SKM-1 (cell line): ENCODE results near the gene RAB9B.
"Not testable (repeated sequence)": the region's sequence is repeated elsewhere in the genome, so short reads cannot be mapped to it uniquely, and the experiment has no call there.

Experiments used
- DNase-seq: peaks from one replicate; lab custom pipeline; 2025; ENCODE audit not compliant: unreplicated experiment; lab: John Stamatoyannopoulos, UW

Gene RAB9B, protein sequence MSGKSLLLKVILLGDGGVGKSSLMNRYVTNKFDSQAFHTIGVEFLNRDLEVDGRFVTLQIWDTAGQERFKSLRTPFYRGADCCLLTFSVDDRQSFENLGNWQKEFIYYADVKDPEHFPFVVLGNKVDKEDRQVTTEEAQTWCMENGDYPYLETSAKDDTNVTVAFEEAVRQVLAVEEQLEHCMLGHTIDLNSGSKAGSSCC

DNA sequence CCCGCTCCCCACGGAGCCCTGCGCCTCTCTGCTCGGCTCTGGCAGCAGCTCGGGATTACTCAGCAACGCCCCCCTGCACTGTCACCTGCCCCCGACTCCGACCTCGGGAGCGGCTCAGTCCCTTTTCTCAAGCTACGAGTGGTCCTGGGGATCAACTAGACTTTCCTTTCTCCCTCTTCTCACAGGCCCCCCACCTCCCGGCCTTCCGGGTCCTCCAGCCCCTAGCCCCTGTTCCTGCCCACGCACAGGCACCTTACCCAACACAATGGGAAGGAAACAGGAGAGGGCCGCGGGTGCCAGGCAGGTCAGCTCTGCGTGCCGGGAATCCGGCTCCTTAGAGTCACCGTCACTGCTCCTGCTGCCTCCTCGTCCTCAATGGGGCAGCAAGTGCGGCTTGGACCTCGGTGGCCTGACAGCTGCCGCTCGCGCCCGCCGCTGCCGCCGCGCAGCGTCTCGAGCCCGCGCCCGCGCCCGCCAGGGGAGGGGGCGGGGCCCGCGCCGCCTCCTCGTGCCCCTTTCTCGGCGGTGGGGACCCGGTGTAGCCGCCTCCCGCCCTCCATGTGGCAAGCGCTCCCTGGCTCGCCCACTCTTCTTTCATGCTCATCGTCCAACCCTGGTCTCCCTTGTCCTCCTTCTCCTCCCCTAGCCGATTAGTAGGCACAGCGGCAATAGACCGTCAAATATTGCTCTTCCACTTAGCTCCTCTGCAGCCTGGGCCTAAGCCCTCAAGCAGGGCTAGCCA lies at the start of gene RAB9B:
TSS of gene RAB9B (minus strand) at position 455 of the 742 bp plus-strand sequence. CDS start 6,473 bp downstream, outside the sequence.
- no peak for DNase-seq

GRCh38 chrX:103879339-103879738 lies 47.3 kb upstream of the RAB9B start:
- DNase-seq = no peak

DNA sequence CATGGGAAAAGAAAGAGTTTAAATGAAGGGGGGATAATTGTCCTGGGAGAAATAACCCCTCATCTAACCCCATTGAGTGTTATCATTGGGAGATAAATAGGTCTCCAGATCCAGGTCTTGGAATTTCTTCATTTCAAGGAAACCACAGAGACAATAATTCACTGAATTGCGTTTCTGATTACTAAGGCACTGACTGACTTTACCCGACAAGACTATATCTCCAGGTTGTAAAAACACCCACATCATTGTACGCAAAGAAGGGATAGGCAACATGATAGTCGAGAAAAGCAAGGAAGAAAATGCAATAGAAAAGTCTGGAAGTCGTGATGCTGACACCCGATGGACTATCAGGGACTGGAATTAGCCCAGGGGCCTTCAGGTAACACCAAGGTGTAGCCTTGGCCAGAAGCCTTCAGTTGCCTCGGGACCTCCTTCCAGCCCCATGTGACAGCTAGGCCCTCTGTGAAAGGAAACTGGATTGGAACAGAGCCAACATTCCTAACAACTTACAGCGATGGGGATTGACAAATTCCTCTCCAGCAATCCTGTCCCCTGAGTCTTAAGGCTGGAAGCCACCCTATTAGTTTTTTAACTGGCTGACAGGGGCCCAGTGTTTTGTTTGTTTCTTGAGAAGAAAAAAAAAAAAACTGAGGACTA lies 46.5 kb upstream of the RAB9B start:
- DNase-seq = no peak

GRCh38 chrX:103877571-103877970 lies 45.5 kb upstream of the RAB9B start:
- no peak for DNase-seq

DNA sequence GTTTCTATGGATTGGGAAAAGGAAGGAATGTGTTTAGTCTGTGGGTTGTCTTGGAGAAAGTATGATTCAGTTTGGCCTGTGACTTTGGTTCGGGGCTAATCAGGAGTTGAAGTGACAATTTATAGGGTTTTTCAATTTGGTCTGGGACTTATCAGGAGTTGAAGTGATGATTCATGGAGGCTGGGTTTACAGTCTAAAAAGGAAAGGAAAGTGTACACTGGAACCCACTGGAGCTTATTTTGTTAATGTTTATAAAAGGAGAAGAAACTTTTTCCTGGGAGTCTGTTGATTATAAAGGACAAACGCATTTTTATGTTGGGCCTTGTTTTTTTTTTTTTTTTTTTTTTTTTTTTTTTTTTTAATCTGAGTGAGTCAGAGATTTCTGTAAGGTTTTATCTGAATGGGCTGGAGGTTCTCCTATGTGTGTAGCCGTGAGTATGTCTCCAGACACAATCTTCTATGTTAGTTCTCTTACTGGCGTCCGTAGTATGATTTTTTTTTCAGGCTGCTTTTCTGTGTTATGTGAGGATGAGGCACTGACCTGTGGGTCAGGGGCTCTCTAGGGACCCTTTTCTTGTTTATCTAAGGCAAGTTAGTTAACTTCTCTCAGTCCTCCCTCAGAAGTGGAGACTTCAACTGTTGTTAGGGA lies 33.0 kb upstream of the RAB9B start:
- no peak for DNase-seq

DNA sequence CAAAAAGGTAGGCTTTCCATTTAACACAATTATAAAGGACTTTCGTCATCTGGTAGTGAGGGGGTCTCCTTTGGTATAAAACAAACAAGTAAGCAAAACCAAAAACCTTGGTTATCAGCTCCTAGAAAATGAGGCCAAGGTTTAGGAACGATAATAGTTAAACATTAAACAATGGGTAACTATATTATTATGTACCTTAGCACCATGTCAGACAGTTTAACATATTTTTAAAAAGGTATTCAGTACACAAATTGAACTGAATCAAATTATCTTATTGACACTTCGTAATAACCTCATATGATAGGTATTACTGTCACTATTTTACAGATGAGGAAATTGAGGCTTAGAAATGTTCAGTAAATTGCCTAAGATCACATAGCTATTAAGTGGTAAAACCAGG lies 32.1 kb upstream of the RAB9B start:
- no peak for DNase-seq

DNA sequence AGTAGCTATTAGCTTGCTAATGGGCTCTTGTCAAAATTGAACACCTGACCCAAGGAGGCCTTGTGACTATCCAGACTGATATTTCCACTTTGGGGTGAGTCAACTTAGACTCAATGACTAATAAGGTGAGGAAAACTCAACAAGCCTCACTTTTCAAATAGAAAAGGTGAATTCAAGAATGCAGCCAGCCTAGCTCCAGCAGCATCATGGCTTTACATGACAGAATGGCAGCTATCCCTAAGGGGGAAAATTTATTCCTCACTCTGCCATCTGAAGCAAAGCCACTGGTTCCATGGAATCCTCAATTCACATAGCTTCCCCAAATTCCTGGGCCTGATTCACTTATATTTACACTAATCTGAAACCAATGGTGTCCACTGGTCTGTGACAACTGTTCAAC lies 29.1 kb upstream of the RAB9B start:
- DNase-seq = no peak

- DNase-seq = no peak
Measured at GRCh38 chrX:103849558-103849957, 17.5 kb upstream of the RAB9B start.

DNA sequence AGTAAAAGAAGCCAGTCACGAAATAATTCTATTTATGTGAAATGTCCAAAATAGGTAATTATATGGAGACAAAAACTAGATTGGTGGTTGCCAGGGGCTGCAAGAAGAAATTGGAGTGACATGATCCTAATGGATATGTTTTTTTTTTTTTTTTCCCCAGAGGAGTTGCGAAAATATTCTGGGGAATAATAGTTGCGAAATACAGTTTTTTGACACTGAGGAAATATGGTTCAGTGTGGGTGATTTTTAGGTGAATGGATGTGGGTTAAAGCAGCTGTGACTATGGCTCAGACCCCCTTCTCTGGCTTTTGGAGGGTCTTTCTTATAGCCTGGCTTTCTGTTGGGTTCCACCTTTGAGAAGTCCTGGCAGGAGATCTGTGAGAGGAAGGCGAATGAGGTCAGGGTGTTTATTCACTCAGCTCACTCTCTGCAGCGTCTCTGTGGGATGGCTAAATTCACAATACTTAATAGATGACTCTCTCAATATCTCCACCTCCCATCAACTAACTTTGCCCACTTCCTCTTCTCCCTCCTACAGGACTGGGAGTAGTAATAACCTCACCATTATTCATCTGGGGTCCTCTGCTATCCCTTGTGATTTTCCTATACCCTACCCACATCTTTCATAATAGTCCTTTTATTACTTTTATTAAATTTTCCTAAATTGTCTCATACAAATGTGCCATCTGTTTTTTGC lies 15.3 kb upstream of the RAB9B start:
- DNase-seq = no peak

- no peak for DNase-seq
Measured at GRCh38 chrX:103846386-103846785, 14.3 kb upstream of the RAB9B start.

GRCh38 chrX:103845165-103845653 lies 13.2 kb upstream of the RAB9B start:
- DNase-seq = no peak

GRCh38 chrX:103839404-103839803 lies 7.3 kb upstream of the RAB9B start:
- DNase-seq = no peak

DNA sequence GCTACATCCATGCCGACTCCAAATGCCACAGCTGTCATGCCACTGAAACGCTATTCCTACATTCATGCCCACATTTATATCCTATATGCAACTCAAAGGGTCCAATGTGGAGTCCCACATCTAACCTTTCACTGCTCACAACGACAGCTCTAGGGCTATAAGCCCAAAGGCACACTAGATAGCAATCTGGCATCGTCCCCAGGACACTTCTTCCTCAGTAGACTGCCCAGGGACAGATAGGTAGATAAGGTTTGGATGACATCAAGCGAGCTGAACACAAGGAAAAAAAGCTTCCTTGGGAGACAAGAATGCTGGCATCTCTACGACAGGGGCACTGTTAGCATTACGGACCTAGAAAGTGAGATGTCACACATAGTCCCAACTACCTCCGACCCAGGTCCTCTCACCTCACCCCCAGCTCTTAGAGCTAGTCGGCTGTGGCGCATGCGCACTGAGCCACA lies 685 bp downstream of the RAB9B start:
- DNase-seq = peak; percentile 2

DNA sequence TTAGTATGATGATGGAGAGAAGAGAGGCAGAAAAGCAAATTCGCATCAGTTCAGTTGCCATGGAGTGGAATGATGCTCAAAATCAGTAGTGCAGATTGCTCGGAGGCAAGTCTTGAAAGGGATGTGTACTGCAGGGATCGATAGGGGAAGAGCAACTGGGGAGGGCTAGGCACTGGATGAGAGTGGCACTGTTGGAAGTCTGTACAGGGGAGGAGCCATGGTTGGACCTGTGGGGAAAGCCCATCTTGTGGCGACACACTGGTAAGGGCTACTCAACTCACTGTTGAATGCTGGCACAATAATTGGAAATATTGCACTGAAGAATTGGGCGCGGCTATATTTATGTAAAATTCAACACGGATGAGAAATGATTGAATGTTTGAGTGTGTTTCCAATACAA lies 1.2 kb downstream of the RAB9B start:
- DNase-seq = no peak

DNA sequence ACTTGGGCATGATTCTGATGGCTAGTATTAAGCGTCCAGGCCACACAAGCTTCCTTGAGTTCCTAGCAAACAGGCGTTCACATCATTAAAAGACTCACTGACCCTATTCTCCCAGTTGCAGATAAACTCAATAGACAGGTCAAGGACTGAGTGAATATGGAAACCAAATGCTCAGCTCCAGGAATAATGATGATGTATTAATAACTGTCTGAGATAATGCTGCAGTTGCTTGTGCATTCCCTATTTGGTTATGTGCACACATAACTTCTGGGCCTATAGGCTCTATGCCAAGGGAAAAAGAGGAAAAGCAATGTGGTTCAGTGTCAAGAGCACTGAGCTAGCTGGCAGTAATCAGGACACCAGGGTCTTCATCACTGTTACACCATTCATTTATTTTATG lies 3.5 kb downstream of the RAB9B start:
- no peak for DNase-seq

DNA sequence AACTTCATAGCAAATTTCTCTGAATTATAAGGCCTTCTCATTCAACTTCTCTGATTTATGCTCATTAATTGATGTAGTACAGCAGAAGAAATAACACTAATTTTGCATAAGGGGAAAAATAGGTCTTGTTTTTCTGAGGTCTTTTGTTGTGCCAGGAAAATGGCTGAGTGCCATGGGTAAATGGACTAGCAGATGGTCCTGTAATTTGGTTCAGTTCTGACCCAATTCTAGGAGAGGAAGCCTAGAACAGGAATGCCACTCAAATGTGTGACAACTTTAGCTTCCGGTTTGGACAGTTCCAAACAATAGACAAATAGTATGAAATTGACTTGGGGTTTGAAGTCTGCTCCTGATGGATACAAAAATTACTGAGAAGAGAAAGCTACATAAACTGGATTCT lies 6.2 kb downstream of the RAB9B start:
- no peak for DNase-seq

DNA sequence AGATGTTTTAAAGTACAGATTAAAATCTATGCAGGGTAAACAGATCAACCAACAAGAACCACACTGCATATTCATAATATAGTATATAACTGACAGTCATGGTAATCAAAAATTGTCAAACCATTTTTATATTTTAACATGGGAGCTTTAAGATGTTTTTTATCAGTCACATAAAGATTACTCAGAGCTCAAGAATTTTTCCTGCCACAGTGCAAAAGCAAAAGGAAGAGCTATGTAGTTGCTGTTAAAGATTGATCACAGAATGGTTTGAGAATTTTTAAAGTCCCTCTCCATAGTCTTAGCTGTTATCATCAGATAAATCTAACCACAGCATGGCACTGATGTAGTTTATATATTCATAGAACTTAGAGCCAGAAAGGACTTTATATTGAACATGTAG lies 8.5 kb downstream of the RAB9B start:
- no peak for DNase-seq

GRCh38 chrX:103820802-103821201 lies 11.3 kb downstream of the RAB9B start:
- DNase-seq = not testable (repeated sequence)

GRCh38 chrX:103818842-103819619 lies 13.0 kb downstream of the RAB9B start:
- DNase-seq = no peak

DNA sequence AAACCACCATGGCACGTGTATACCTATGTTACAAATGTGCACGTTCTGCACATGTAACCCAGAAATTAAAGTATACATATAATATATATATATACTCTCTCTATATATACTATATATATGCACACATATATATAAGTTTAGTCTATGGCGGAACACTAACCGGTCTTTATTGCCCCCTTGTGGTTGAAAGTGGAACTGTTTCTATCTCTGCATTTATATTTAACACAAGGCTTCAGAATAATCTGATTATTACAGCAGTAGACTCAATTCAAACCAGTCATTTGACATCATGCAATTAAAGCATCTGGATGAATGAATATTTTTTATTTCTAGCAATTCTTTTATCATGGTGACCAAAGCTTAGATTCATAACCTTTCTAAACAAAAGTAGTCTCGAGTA lies 14.6 kb downstream of the RAB9B start:
- DNase-seq = peak; percentile 1
